ENCODE results near the gene KREMEN2.

Gene KREMEN2

GRCh38 chr16:2974319-2975056 is 10.4 kb downstream of the KREMEN2 start:
- H3K9ac ChIP-seq (ENCODE audit: low read length), result no peak overlapping the region
- H3K9me3 ChIP-seq (ENCODE audit: control insufficient read depth, low read length), result no peaks in the 10 kb centered on the region
- peaks cover 4% of the 10 kb centered on the region for H3K4me1 ChIP-seq (ENCODE audit: control insufficient read depth, insufficient read depth, low read length)
- H3K36me3 ChIP-seq (ENCODE audit: control insufficient read depth, insufficient read depth, low read length, severe bottlenecking), result no peaks in the 10 kb centered on the region
- DNase-seq (ENCODE audit: low read depth), result no peak
- H3K4me3 ChIP-seq (ENCODE audit: low read length), result no peak overlapping the region
- no peaks in the 10 kb centered on the region for H3K27me3 ChIP-seq (replicated peaks; ENCODE audit: control insufficient read depth, insufficient read depth, low read length)

DNA sequence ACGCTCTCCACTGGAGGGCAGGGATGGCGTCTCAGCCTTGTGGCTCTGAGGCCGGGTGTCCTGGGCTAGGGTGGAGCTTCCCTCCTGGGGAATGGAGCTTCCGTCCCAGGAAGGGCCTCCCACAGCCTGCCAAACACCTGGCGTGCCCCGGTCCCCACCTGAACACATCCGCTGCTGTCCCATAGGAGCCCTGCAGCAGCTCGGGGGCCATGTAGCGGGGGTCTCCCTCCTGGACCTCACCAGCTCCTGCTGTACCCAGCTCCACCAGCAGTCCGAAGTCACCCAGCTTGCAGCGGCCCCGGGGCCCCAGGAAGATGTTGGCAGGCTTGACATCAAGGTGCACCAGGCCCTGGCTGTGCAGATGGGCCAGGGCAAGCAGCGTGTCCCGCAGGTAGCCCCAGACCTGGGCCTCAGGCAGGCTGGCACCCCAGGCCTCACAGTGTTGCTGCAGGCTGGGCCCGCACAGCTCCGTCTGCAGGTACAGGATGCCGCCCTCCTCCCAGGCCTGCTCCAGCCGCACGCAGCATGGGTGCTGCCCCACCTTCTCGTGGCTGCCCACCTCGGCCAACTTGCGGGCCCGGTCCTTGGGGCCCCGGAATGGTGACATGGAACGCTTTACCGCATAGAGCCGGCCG is 11.2 kb downstream of the KREMEN2 start:
- Histone ChIP-seq H3K9ac (ENCODE audit: low read length) (no peak overlapping the region), H3K36me3 (ENCODE audit: control insufficient read depth, insufficient read depth, low read length, severe bottlenecking) (no peaks in the 10 kb centered on the region), H3K9me3 (ENCODE audit: control insufficient read depth, low read length) (no peaks in the 10 kb centered on the region), H3K4me1 (ENCODE audit: control insufficient read depth, insufficient read depth, low read length) (no peaks in the 10 kb centered on the region), H3K27me3 (replicated peaks; ENCODE audit: control insufficient read depth, insufficient read depth, low read length) (no peaks in the 10 kb centered on the region), H3K4me3 (ENCODE audit: low read length) (no peak overlapping the region)
- DNase-seq (ENCODE audit: low read depth), result no peak

DNA sequence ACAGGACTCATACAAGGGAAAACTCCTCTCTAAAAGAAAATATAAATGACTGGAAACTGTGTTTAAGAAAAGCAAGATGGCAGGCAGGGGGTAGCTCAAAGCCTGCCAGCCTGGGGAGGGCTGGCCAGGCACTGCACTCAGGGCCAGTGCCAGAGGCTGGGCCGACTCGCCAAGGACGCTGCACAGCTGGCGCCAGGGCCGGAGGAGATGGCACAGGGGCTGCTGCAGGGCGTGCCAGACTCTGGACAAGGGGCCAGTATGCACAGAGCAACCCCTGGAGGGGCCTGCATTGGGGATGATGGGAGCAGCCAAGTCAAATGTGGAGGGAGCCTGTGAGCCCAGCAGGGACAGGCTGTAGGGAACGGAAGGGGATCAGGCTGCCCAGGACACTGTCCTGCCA is 12.1 kb downstream of the KREMEN2 start:
- no peaks in the 10 kb centered on the region for H3K36me3 ChIP-seq (ENCODE audit: control insufficient read depth, insufficient read depth, low read length, severe bottlenecking)
- H3K4me1 ChIP-seq (ENCODE audit: control insufficient read depth, insufficient read depth, low read length), result peaks cover 6% of the 10 kb centered on the region
- H3K9ac ChIP-seq (ENCODE audit: low read length), result no peak overlapping the region
- no peaks in the 10 kb centered on the region for H3K9me3 ChIP-seq (ENCODE audit: control insufficient read depth, low read length)
- no peaks in the 10 kb centered on the region for H3K27me3 ChIP-seq (replicated peaks; ENCODE audit: control insufficient read depth, insufficient read depth, low read length)
- no peak for DNase-seq (ENCODE audit: low read depth)
- H3K4me3 ChIP-seq (ENCODE audit: low read length), result no peak overlapping the region

DNA sequence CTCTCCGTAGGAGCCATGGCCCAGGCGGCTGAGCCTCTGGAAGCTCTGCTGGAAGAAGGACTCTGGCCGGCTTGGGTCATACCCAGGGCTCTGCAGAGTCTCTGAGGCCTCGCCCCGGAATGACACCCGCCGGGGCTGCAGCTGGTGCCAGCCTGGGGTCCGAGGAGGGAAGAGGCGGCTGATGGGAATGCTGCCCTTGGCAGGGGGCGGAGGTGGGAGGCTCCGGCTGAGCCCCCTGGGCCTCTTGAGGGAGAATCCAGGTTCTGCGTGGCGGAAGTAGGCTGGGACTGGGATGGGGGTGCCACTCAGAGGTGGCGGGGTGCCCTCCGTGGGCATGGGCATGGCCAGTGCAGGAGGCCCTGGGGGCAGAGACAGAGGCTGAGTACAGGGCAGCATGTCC is 12.6 kb downstream of the KREMEN2 start:
- no peaks in the 10 kb centered on the region for H3K9me3 ChIP-seq (ENCODE audit: control insufficient read depth, low read length)
- H3K36me3 ChIP-seq (ENCODE audit: control insufficient read depth, insufficient read depth, low read length, severe bottlenecking), result no peaks in the 10 kb centered on the region
- no peak overlapping the region for H3K4me3 ChIP-seq (ENCODE audit: low read length)
- H3K27me3 ChIP-seq (replicated peaks; ENCODE audit: control insufficient read depth, insufficient read depth, low read length), result no peaks in the 10 kb centered on the region
- H3K4me1 ChIP-seq (ENCODE audit: control insufficient read depth, insufficient read depth, low read length), result peaks cover 6% of the 10 kb centered on the region
- H3K9ac ChIP-seq (ENCODE audit: low read length), result no peak overlapping the region
- no peak for DNase-seq (ENCODE audit: low read depth)

DNA sequence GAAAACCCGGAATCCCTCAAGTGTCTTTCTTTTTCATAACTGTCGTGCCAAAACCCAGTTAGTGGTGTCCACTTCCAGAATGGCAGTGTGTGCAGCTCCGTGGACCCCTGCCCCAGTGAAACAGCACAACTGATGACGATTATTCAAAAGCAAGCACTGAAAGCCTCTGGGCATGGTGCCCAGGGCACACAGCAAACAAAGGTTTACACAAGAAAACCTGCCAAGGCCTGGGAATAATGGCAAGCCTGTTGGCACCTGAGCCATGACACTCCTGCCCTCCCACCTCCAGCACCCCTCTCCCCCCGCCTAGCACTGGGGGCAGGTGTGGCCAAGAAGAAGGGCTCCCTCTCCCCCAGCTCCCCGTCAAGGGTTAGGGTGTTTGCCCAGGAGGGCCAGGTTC is 13.4 kb downstream of the KREMEN2 start:
- Histone ChIP-seq H3K4me3 (ENCODE audit: low read length) (no peak overlapping the region), H3K4me1 (ENCODE audit: control insufficient read depth, insufficient read depth, low read length) (peaks cover 6% of the 10 kb centered on the region), H3K9me3 (ENCODE audit: control insufficient read depth, low read length) (no peaks in the 10 kb centered on the region), H3K27me3 (replicated peaks; ENCODE audit: control insufficient read depth, insufficient read depth, low read length) (no peaks in the 10 kb centered on the region), H3K36me3 (ENCODE audit: control insufficient read depth, insufficient read depth, low read length, severe bottlenecking) (no peaks in the 10 kb centered on the region), H3K9ac (ENCODE audit: low read length) (no peak overlapping the region)
- no peak for DNase-seq (ENCODE audit: low read depth)

GRCh38 chr16:2979669-2980226 is 15.7 kb downstream of the KREMEN2 start:
- H3K9me3 ChIP-seq (ENCODE audit: control insufficient read depth, low read length), result no peaks in the 10 kb centered on the region
- H3K4me3 ChIP-seq (ENCODE audit: low read length), result peak overlapping the region; percentile 90
- peak; percentile 11 for DNase-seq (ENCODE audit: low read depth)
- H3K36me3 ChIP-seq (ENCODE audit: control insufficient read depth, insufficient read depth, low read length, severe bottlenecking), result no peaks in the 10 kb centered on the region
- peak overlapping the region; percentile 97 for H3K9ac ChIP-seq (ENCODE audit: low read length)
- no peaks in the 10 kb centered on the region for H3K27me3 ChIP-seq (replicated peaks; ENCODE audit: control insufficient read depth, insufficient read depth, low read length)
- H3K4me1 ChIP-seq (ENCODE audit: control insufficient read depth, insufficient read depth, low read length), result peaks cover 6% of the 10 kb centered on the region

- Histone ChIP-seq H3K9me3 (ENCODE audit: control insufficient read depth, low read length) (no peaks in the 10 kb centered on the region), H3K9ac (ENCODE audit: low read length) (peak within 1 kb of the TSS; percentile 97), H3K4me1 (ENCODE audit: control insufficient read depth, insufficient read depth, low read length) (peaks cover 6% of the 10 kb centered on the region), H3K36me3 (ENCODE audit: control insufficient read depth, insufficient read depth, low read length, severe bottlenecking) (no peaks in the 10 kb centered on the region), H3K4me3 (ENCODE audit: low read length) (peak within 1 kb of the TSS; percentile 90), H3K27me3 (replicated peaks; ENCODE audit: control insufficient read depth, insufficient read depth, low read length) (no peaks in the 10 kb centered on the region)
- peak; percentile 97 for DNase-seq (ENCODE audit: low read depth)
Measured at GRCh38 chr16:2980227-2981176, 16.4 kb downstream of the KREMEN2 start, which contains the start of gene PKMYT1. PKMYT1 (minus strand) TSS chr16:2980446; CDS start chr16:2979657, 789 bp downstream.

GRCh38 chr16:2981177-2981898 is 17.3 kb downstream of the KREMEN2 start:
- Histone ChIP-seq H3K4me3 (ENCODE audit: low read length) (peak overlapping the region; percentile 90), H3K27me3 (replicated peaks; ENCODE audit: control insufficient read depth, insufficient read depth, low read length) (no peaks in the 10 kb centered on the region), H3K9me3 (ENCODE audit: control insufficient read depth, low read length) (no peaks in the 10 kb centered on the region), H3K36me3 (ENCODE audit: control insufficient read depth, insufficient read depth, low read length, severe bottlenecking) (no peaks in the 10 kb centered on the region), H3K4me1 (ENCODE audit: control insufficient read depth, insufficient read depth, low read length) (peaks cover 6% of the 10 kb centered on the region), H3K9ac (ENCODE audit: low read length) (peak overlapping the region; percentile 97)
- DNase-seq (ENCODE audit: low read depth), result no peak

- Histone ChIP-seq H3K4me3 (ENCODE audit: low read length) (no peak overlapping the region), H3K27me3 (replicated peaks; ENCODE audit: control insufficient read depth, insufficient read depth, low read length) (no peaks in the 10 kb centered on the region), H3K4me1 (ENCODE audit: control insufficient read depth, insufficient read depth, low read length) (peaks cover 6% of the 10 kb centered on the region), H3K9me3 (ENCODE audit: control insufficient read depth, low read length) (no peaks in the 10 kb centered on the region), H3K36me3 (ENCODE audit: control insufficient read depth, insufficient read depth, low read length, severe bottlenecking) (no peaks in the 10 kb centered on the region), H3K9ac (ENCODE audit: low read length) (no peak overlapping the region)
- DNase-seq (ENCODE audit: low read depth), result no peak
Measured at GRCh38 chr16:2981899-2982250, 17.8 kb downstream of the KREMEN2 start.

DNA sequence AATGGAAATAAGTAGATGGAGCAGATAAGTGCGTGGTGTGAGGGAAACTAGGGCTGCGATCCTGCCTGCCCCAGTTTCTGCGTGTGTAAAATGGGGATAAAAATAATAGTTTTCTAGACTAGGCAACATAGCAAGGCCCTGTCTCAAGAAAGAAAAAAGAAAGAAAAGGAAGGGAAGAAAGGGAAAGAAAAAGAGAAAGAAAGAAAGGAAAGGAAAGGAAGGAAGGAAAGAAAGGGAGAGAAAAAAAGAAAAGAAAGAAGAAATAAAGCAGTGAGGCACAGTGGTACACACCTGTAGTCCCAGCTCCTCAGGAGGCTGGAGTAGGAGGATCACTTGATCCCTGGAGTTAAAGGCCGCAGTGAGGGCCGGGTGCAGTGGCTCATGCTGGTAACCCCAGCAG is 18.3 kb downstream of the KREMEN2 start:
- Histone ChIP-seq H3K4me3 (ENCODE audit: low read length) (no peak overlapping the region), H3K36me3 (ENCODE audit: control insufficient read depth, insufficient read depth, low read length, severe bottlenecking) (no peaks in the 10 kb centered on the region), H3K9ac (ENCODE audit: low read length) (no peak overlapping the region), H3K4me1 (ENCODE audit: control insufficient read depth, insufficient read depth, low read length) (peaks cover 6% of the 10 kb centered on the region), H3K27me3 (replicated peaks; ENCODE audit: control insufficient read depth, insufficient read depth, low read length) (peaks cover 2% of the 10 kb centered on the region), H3K9me3 (ENCODE audit: control insufficient read depth, low read length) (no peaks in the 10 kb centered on the region)
- no peak for DNase-seq (ENCODE audit: low read depth)

Data from adipocyte (in vitro differentiated cells).